Fibroblast of the aortic adventitia (primary cell): ENCODE data around the gene SMTNL1. TPM values are rescaled to one million over a fixed set of nuclear protein-coding genes. Genes with fewer than 3 reads are reported as not detected.
A peak's percentile ranks its signal among the peaks of the same experiment; 100 is the strongest.

Source experiments
- DNase-seq: peaks from one replicate; pipeline ENCODE4 v3.0.0-alpha.2; 2010; ENCODE audit warnings: low read depth
- H3K4me3 ChIP-seq: 2 replicates; pipeline ENCODE4 v1.5.1; 2011; ENCODE audit warnings: low read depth, mild to moderate bottlenecking, control low read depth, low read length, moderate library complexity
- CTCF ChIP-seq: IDR thresholded peaks from 2 replicates; pipeline ENCODE4 v1.5.1; 2011; ENCODE audit warnings: mild to moderate bottlenecking, low read length, control low read depth, inconsistent platforms; ENCODE audit not compliant: insufficient read depth
- total RNA-seq: library from RNA; depleted of rRNA; stranded (reverse); fragments of >200 nt; gene quantifications from 2 replicates; pipeline ENCODE4 v1.2.3, GENCODE V29; 2012; ENCODE audit warnings: low replicate concordance

SMTNL1 gene
- total RNA-seq, 1 donor, result not detected

GRCh38 chr11:57515332-57516060 is 21.9 kb upstream of the SMTNL1 start, which contains the start of gene SLC43A1:
Gene SLC43A1, minus strand, starts transcription at chr11:57515702. Its CDS starts 1,591 bp downstream, at chr11:57514111.
- peak within 1 kb of the TSS; percentile 85 for H3K4me3 ChIP-seq
- peak; percentile 62 for DNase-seq
- TF ChIP-seq CTCF, result no peak

- DNase-seq, result no peak
- TF ChIP-seq CTCF, result no peak
- H3K4me3 ChIP-seq, result peak overlapping the region; percentile 85
Measured at GRCh38 chr11:57516061-57516443, 21.3 kb upstream of the SMTNL1 start.

GRCh38 chr11:57521116-57521515 is 16.3 kb upstream of the SMTNL1 start:
- H3K4me3 ChIP-seq, result no peak overlapping the region
- no peak for TF ChIP-seq CTCF
- DNase-seq, result no peak

- no peak for TF ChIP-seq CTCF
- no peak for DNase-seq
- H3K4me3 ChIP-seq, result no peak overlapping the region
Measured at GRCh38 chr11:57523419-57523818, 14.0 kb upstream of the SMTNL1 start.

- peak; percentile 75 for DNase-seq
- no peak overlapping the region for H3K4me3 ChIP-seq
- peak; percentile 92 for TF ChIP-seq CTCF
Measured at GRCh38 chr11:57527056-57527631, 10.3 kb upstream of the SMTNL1 start.

- H3K4me3 ChIP-seq, result no peak overlapping the region
- TF ChIP-seq CTCF, result no peak
- no peak for DNase-seq
Measured at GRCh38 chr11:57529012-57529411, 8.4 kb upstream of the SMTNL1 start.
